Common myeloid progenitor, CD34-positive (primary cell): ENCODE results near the gene ITIH6.
A peak's percentile ranks its signal among the peaks of the same experiment; 100 is the strongest.

ENCODE experiments used
- CTCF ChIA-PET: fragments of 350-600 bp; sonication (Branson Sonifier 250); formaldehyde crosslinking; loops from one replicate; lab custom pipeline; 2021; ENCODE audit warnings: antibody characterized with exemption; lab: Charles Lee
- POLR2A ChIA-PET: fragments of 350-600 bp; sonication (Branson Sonifier 250); formaldehyde crosslinking; loops from one replicate; lab custom pipeline; 2021; ENCODE audit warnings: antibody characterized with exemption; lab: Charles Lee
- DNase-seq, 3 donors: peaks; one replicate each; pipeline versions ENCODE4 v3.0.0 to v3.0.0-alpha.2; 2013
- H3K27ac ChIP-seq, 2 experiments: 1 replicate in 1 of 2; 2 replicates in 1 of 2; pipeline ENCODE4 v1.7.0; 2013; ENCODE audit warnings: inconsistent platforms in 2 of 2, low read length in 2 of 2, mild to moderate bottlenecking in 2 of 2, low read depth in 1 of 2, moderate library complexity in 1 of 2; ENCODE audit not compliant: severe bottlenecking in 2 of 2, insufficient read depth in 1 of 2, poor library complexity in 1 of 2
- H3K27me3 ChIP-seq, 5 experiments: replicated peaks in 2 of 5; 1 replicate in 3 of 5; 2 replicates in 2 of 5; pipeline versions ENCODE4 v1.6.1 to v1.7.0; 2013; ENCODE audit warnings: low read length in 4 of 5, mild to moderate bottlenecking in 2 of 5, moderate library complexity in 2 of 5, inconsistent platforms in 1 of 5; ENCODE audit not compliant: insufficient read depth in 5 of 5, control insufficient read depth in 4 of 5
- H3K36me3 ChIP-seq, 4 experiments: 1 replicate in 2 of 4; 2 replicates in 2 of 4; pipeline versions ENCODE4 v1.6.1 to v1.7.0; 2013; ENCODE audit warnings: low read length in 3 of 4, control low read depth in 1 of 4, mild to moderate bottlenecking in 1 of 4; ENCODE audit not compliant: control insufficient read depth in 4 of 4, insufficient read depth in 4 of 4
- H3K4me1 ChIP-seq, 4 experiments: 1 replicate in 3 of 4; 2 replicates in 1 of 4; pipeline versions ENCODE4 v1.6.1 to v1.7.1; 2013; ENCODE audit warnings: low read length in 3 of 4, mild to moderate bottlenecking in 3 of 4, control low read depth in 1 of 4, inconsistent platforms in 1 of 4, moderate library complexity in 1 of 4; ENCODE audit not compliant: control insufficient read depth in 4 of 4, insufficient read depth in 4 of 4; ENCODE audit errors: control extremely low read depth in 1 of 4
- H3K4me3 ChIP-seq, 7 experiments: 1 replicate in 4 of 7; 2 replicates in 3 of 7; pipeline versions ENCODE4 v1.5.1 to v1.7.0; 2013; ENCODE audit warnings: mild to moderate bottlenecking in 7 of 7, low read length in 6 of 7, moderate library complexity in 6 of 7, inconsistent platforms in 2 of 7, low read depth in 2 of 7, control low read depth in 1 of 7; ENCODE audit not compliant: insufficient read depth in 4 of 7, control insufficient read depth in 1 of 7; ENCODE audit errors: extremely low read depth in 1 of 7
- H3K9me3 ChIP-seq, 5 experiments: 1 replicate in 4 of 5; 2 replicates in 1 of 5; pipeline versions ENCODE4 v1.6.1 to v1.7.1; 2013; ENCODE audit warnings: low read length in 4 of 5, mild to moderate bottlenecking in 2 of 5, inconsistent platforms in 1 of 5, low read depth in 1 of 5, moderate library complexity in 1 of 5; ENCODE audit not compliant: control insufficient read depth in 4 of 5, insufficient read depth in 2 of 5; ENCODE audit errors: control extremely low read depth in 1 of 5
- WGBS: methylation state at CpG from one replicate; pipeline ENCODE4 v1.1.5; 2013; ENCODE audit not compliant: insufficient coverage; 5-methylcytosine and 5-hydroxymethylcytosine counted together

Gene ITIH6

GRCh38 chrX:54825716-54826438 lies 27.8 kb upstream of the ITIH6 start:
- ChIA-PET CTCF (no interaction called here), POLR2A (no interaction called here)
- Histone ChIP-seq H3K4me3 (no peak overlapping the region), H3K9me3 (no peaks in the 10 kb centered on the region), H3K27ac (no peak overlapping the region), H3K27me3 (no peaks in the 10 kb centered on the region), H3K36me3 (no peaks in the 10 kb centered on the region), H3K4me1 (no peaks in the 10 kb centered on the region)
- WGBS = 73% methylated on average over 4 of the region's 8 CpGs
- no peak for DNase-seq

- no peaks in the 10 kb centered on the region for H3K4me1 ChIP-seq
- no peak for DNase-seq
- no peaks in the 10 kb centered on the region for H3K36me3 ChIP-seq
- no peaks in the 10 kb centered on the region for H3K27me3 ChIP-seq
- no peak overlapping the region for H3K4me3 ChIP-seq
- no peak overlapping the region for H3K27ac ChIP-seq
- WGBS = 81% methylated on average over 7 of the region's 8 CpGs
- CTCF ChIA-PET = no interaction called here
- no peaks in the 10 kb centered on the region for H3K9me3 ChIP-seq
- POLR2A ChIA-PET = no interaction called here
Observed at GRCh38 chrX:54824722-54825121, 26.7 kb upstream of the ITIH6 start.

DNA sequence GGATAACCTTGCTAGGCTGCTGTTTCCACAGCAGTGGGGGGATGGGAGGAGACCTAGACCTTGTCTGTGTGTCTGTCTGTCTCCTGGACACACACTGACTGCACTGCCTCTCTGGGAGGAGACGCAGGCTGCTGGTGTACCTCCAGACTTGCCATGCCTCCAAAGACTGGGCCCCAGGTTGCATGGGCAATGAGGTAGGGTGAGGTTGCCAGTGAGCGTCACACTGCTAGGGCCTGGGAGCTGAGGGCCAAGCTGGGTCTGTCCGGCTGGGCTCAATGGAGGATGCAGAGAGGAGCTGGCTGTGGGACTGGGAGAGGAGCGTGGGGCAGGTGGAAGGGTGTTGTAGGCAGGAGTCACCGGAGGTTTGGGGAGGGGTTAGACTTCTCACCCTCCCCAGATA lies 26.1 kb upstream of the ITIH6 start:
- no peaks in the 10 kb centered on the region for H3K9me3 ChIP-seq
- POLR2A ChIA-PET = no interaction called here
- CTCF ChIA-PET = no interaction called here
- no peaks in the 10 kb centered on the region for H3K27me3 ChIP-seq
- DNase-seq = no peak
- no peaks in the 10 kb centered on the region for H3K36me3 ChIP-seq
- peaks cover 0 to 3% (median 2%) of the 10 kb centered on the region in 4 experiments for H3K4me1 ChIP-seq
- no peak overlapping the region for H3K4me3 ChIP-seq
- 83% methylated on average over 1 of the region's 5 CpGs for WGBS
- no peak overlapping the region for H3K27ac ChIP-seq

GRCh38 chrX:54821310-54821709 lies 23.3 kb upstream of the ITIH6 start:
- peaks cover 0 to 3% (median 2%) of the 10 kb centered on the region in 4 experiments for H3K4me1 ChIP-seq
- no peak overlapping the region for H3K4me3 ChIP-seq
- H3K36me3 ChIP-seq = no peaks in the 10 kb centered on the region
- ChIA-PET CTCF (no interaction called here), POLR2A (no interaction called here)
- H3K27me3 ChIP-seq = no peaks in the 10 kb centered on the region
- WGBS = 77% methylated on average over 2 of the region's 2 CpGs
- H3K27ac ChIP-seq = no peak overlapping the region
- no peak for DNase-seq
- no peaks in the 10 kb centered on the region for H3K9me3 ChIP-seq

- Histone ChIP-seq H3K9me3 (no peaks in the 10 kb centered on the region), H3K27me3 (no peaks in the 10 kb centered on the region), H3K4me3 (no peak overlapping the region), H3K4me1 (peaks cover 0 to 3% (median 2%) of the 10 kb centered on the region in 4 experiments), H3K36me3 (peaks cover 0 to 4% (median 0%) of the 10 kb centered on the region in 4 experiments), H3K27ac (no peak overlapping the region)
- no peak for DNase-seq
- 92% methylated on average over 4 of the region's 7 CpGs for WGBS
- ChIA-PET CTCF (no interaction called here), POLR2A (no interaction called here)
Observed at GRCh38 chrX:54820737-54821136, 22.7 kb upstream of the ITIH6 start.

DNA sequence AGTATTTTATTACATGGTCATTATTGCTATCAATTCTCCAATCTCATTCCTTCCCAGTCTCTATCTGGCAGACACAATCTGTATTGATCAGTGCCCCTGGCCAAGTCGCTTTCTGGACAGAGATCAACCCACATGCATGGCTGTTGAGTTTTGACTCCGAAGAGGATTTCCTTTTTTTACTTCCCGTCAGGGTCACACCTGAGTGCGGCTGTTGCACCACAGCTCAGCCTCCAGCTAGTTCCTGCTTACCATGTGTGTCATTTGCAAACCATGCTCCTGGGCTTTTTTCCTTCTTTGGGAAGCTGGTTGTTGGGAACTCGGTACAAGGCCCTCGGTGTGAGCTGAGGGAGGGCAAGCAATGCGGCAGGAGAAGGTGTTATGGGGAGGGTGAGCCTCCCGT lies 21.1 kb upstream of the ITIH6 start:
- Histone ChIP-seq H3K4me3 (no peak overlapping the region), H3K27me3 (no peaks in the 10 kb centered on the region), H3K9me3 (no peaks in the 10 kb centered on the region), H3K4me1 (peaks cover 0 to 3% (median 2%) of the 10 kb centered on the region in 4 experiments), H3K36me3 (peaks cover 0 to 19% (median 4%) of the 10 kb centered on the region in 4 experiments), H3K27ac (no peak overlapping the region)
- POLR2A ChIA-PET = no interaction called here
- CTCF ChIA-PET = no interaction called here
- peak in 1 of 3 donors; percentile 7 for DNase-seq
- WGBS = 63% methylated on average over 5 of the region's 8 CpGs

DNA sequence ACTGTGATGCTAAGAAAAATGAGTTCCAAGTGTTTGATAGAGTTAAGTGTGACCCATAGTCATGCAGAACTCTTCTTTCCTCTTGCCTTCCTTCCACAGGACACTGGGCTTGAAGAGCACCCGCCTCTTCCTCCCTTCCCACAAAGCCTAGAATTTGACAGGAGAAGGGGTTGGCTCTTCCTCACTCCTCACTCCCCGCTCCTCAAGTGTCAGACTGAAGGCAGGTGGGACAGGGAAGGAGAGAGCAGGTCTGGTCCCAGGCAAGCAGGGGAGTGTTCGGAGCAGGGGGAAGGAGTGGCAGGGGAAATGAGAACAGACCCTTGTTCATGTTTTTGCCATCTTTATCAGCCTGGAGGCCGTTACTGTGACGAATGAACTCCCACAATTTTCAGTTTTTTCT lies 20.2 kb upstream of the ITIH6 start:
- CTCF ChIA-PET = no interaction called here
- Histone ChIP-seq H3K4me1 (peaks cover 0 to 3% (median 2%) of the 10 kb centered on the region in 4 experiments), H3K27ac (no peak overlapping the region), H3K27me3 (no peaks in the 10 kb centered on the region), H3K9me3 (no peaks in the 10 kb centered on the region), H3K4me3 (no peak overlapping the region), H3K36me3 (peaks cover 3 to 29% (median 6%) of the 10 kb centered on the region in 4 experiments)
- DNase-seq = no peak
- no CpG with 5 or more reads among the region's 5 CpGs for WGBS
- POLR2A ChIA-PET = no interaction called here
